C4-2B (cell line): ENCODE data around the gene IL22RA2.

Source experiments
- ZFX ChIP-seq: fragments of 450-650 bp; IDR thresholded peaks from 2 replicates; pipeline ENCODE4 v1.6.1; 2017
- TF ChIP-seq, protein P1 (sequence below): fragments of 450-650 bp; conservative IDR thresholded peaks from 2 replicates; pipeline ENCODE4 v1.5.1; 2017; ENCODE audit warnings: mild to moderate bottlenecking

DNA sequence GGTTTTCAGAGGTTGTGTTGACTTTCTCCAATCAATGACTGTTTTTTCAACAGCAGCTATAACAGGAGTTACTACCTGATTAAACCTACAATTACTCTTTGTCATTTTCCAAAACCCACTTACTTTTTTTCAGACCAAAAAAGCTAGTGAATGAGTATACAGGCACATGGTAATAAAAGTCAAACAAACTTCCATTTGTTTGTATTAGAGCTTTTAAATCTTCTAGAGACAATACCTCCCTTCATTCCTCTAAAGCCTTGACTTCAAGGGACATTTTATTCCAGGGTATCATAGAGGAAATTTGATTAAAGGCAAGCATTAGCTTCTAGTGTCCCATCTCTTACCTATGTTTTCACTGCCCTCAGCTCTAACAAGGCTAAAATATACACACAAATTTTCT lies 52.7 kb downstream of the IL22RA2 start:
- TF ChIP-seq, protein P1, sequence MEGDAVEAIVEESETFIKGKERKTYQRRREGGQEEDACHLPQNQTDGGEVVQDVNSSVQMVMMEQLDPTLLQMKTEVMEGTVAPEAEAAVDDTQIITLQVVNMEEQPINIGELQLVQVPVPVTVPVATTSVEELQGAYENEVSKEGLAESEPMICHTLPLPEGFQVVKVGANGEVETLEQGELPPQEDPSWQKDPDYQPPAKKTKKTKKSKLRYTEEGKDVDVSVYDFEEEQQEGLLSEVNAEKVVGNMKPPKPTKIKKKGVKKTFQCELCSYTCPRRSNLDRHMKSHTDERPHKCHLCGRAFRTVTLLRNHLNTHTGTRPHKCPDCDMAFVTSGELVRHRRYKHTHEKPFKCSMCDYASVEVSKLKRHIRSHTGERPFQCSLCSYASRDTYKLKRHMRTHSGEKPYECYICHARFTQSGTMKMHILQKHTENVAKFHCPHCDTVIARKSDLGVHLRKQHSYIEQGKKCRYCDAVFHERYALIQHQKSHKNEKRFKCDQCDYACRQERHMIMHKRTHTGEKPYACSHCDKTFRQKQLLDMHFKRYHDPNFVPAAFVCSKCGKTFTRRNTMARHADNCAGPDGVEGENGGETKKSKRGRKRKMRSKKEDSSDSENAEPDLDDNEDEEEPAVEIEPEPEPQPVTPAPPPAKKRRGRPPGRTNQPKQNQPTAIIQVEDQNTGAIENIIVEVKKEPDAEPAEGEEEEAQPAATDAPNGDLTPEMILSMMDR = no peak
- TF ChIP-seq ZFX = no peak
